ENCODE data around the gene HOXC10. TPM values are rescaled to one million over a fixed set of nuclear protein-coding genes. Genes with fewer than 3 reads are reported as not detected.

The HOXC10 gene
- total RNA-seq, 1 experiment from 2014 or later: 154 TPM

DNA sequence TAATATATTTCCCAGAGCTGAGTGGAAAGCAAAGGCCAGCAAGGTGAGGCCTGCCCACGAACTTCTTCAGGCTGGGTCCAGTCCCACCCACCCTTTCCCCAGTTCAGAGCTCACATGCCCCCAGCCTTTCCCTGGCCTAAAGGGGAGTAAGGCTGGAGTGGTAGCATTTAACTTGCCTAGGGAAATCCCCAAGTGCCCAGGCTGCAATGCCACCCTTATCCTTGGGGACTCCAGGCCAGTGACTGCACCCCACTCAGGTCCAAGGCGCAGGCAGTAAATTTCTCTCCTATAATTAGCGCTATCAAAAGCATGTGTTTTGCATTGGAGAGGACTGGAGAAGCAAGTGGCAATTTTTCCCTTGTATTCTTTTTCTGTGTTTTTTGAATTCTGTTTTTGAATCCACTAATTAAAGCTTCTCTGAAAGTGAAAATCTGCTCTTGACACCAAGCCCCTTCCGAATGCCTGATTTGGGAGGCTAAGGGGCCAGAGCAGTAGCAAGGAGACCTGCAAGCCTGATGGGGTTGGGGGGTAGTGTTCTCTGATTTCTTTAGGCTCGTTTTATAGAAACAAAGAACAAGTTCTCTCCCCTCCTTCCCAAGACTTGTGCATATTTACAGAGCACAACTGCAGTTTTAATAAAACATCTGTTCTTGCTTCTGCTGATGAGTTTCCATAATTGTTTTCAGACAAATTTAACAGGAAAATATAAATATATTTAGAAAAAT, 39.8 kb downstream of the HOXC10 start:
- CTCF ChIA-PET: interaction anchor here (0.6 to 2.1 kb wide), 2 partner anchors 40 to 101 kb away, joined by 3 to 10 read pairs; partner anchors contain the start of gene HOXC10
- Histone ChIP-seq H3K36me3 (ENCODE audit: control insufficient read depth, insufficient read depth, low read length) (no peaks in the 10 kb centered on the region), H3K4me3 (ENCODE audit: low read depth in 2 of 2, low read length in 2 of 2) (peak overlapping the region; percentile 27 to 39), H3K4me1 (ENCODE audit: control insufficient read depth, insufficient read depth, low read length) (peaks cover 94% of the 10 kb centered on the region), H3K27ac (ENCODE audit: low read length) (peak overlapping the region; percentile 95), H3K9me3 (ENCODE audit: control insufficient read depth, insufficient read depth, low read depth, low read length) (no peaks in the 10 kb centered on the region), H3K27me3 (ENCODE audit: control insufficient read depth, insufficient read depth, low read length) (no peaks in the 10 kb centered on the region)
- in situ Hi-C loops (cut with HindIII; ENCODE audit: low pct_unique_long_range_greater_than_20kb, low sequenced_read_pairs) (no loop called here), intact Hi-C loops (cut with micrococcal nuclease; ENCODE audit: unreplicated experiment) (no loop called here)
- no TSS peak for BruUV-seq (replicated peaks)
- DNase-seq (ENCODE audit: low read depth, low spot score): no peak
- TF ChIP-seq TCF7L2 (IDR thresholded peaks at IDR 0.05; ENCODE audit: low read depth, low read length): 0 out of 2 replicates have a peak, but pooled peaks have one; percentile 18
- no peak for TF ChIP-seq POLR2AphosphoS5 (IDR thresholded peaks at IDR 0.05; ENCODE audit: low read depth, low read length)
- peak; percentile 3; the same call in 1 of the 2 replicates for ATAC-seq
- POLR2A ChIA-PET: interaction anchor here (0.6 kb wide), 3 partner anchors 15 to 277 kb away, joined by 7 to 10 read pairs (median 8); no protein-coding TSS in a partner anchor

DNA sequence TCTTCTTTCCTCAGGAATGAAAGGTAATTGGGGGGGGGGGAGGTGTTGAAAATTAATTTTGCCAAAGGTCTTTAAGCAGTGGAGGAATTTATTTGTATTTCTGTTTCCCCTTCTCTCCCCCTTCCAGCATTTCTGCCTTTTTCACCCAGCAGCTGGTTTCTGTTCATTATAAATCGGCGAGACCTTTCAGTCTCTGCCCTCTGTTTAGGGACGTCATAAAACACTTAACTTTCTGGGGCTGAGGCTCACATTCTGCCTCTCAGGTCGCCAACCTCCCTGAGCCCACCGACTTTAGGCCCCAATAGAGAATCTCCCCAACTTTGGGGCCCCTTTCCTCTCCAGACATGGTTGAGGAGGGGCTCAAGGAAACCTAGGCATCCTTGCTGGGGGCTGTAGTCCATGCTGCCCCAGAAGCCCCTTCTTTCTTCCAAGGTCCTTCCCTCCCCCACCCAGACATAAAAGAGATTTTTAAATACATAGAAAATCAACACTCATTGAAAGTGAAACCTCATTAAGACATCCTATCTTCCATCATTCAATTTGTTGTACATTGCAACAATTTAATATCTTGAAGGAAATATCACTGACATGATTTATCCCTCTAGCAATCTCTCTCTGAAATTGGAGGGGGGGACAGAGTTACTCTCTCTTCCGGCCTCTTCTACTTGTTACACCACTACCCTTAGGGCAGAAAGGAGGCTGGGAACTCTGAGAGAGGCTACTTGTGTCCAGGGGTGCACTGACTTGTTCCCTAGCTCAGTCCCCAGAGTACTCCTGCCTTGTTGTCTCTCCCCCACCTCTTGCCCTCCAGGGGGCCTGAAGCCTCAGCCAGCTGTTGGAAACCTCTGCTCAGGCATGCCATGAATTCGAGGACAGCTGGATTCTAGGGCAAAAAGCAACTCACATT, 40.8 kb downstream of the HOXC10 start:
- peaks cover 4% of the 10 kb centered on the region; the same call in 1 of the 2 replicates for H3K36me3 ChIP-seq (ENCODE audit: control insufficient read depth, insufficient read depth, low read length)
- DNase-seq (ENCODE audit: low read depth, low spot score) (no peak), ATAC-seq (no peak)
- ChIA-PET POLR2A (interaction anchor here (0.6 to 0.7 kb wide), 3 partner anchors 8 to 278 kb away, joined by 3 to 17 read pairs (median 8); no protein-coding TSS in a partner anchor), CTCF (interaction anchor here (1.5 to 2.1 kb wide), 2 partner anchors 17 to 41 kb away, joined by 5 to 10 read pairs; partner anchors contain the start of genes HOXC10 and HOXC8)
- peak overlapping the region; percentile 9 to 39; a peak in 3 of 4 replicates for H3K4me3 ChIP-seq (ENCODE audit: low read depth in 2 of 2, low read length in 2 of 2)
- H3K27me3 ChIP-seq (ENCODE audit: control insufficient read depth, insufficient read depth, low read length): no peaks in the 10 kb centered on the region
- no TSS peak for BruUV-seq (replicated peaks)
- H3K4me1 ChIP-seq (ENCODE audit: control insufficient read depth, insufficient read depth, low read length): peaks cover 93% of the 10 kb centered on the region
- in situ Hi-C loops (cut with HindIII; ENCODE audit: low pct_unique_long_range_greater_than_20kb, low sequenced_read_pairs) (no loop called here), intact Hi-C loops (cut with micrococcal nuclease; ENCODE audit: unreplicated experiment) (no loop called here)
- H3K27ac ChIP-seq (ENCODE audit: low read length): peak overlapping the region; percentile 95
- no peaks in the 10 kb centered on the region for H3K9me3 ChIP-seq (ENCODE audit: control insufficient read depth, insufficient read depth, low read depth, low read length)
- TF ChIP-seq, protein P1, sequence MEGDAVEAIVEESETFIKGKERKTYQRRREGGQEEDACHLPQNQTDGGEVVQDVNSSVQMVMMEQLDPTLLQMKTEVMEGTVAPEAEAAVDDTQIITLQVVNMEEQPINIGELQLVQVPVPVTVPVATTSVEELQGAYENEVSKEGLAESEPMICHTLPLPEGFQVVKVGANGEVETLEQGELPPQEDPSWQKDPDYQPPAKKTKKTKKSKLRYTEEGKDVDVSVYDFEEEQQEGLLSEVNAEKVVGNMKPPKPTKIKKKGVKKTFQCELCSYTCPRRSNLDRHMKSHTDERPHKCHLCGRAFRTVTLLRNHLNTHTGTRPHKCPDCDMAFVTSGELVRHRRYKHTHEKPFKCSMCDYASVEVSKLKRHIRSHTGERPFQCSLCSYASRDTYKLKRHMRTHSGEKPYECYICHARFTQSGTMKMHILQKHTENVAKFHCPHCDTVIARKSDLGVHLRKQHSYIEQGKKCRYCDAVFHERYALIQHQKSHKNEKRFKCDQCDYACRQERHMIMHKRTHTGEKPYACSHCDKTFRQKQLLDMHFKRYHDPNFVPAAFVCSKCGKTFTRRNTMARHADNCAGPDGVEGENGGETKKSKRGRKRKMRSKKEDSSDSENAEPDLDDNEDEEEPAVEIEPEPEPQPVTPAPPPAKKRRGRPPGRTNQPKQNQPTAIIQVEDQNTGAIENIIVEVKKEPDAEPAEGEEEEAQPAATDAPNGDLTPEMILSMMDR (IDR thresholded peaks at IDR 0.05): peak; percentile 11
- TF ChIP-seq POLR2AphosphoS5 (IDR thresholded peaks at IDR 0.05; ENCODE audit: low read depth, low read length): no peak

DNA sequence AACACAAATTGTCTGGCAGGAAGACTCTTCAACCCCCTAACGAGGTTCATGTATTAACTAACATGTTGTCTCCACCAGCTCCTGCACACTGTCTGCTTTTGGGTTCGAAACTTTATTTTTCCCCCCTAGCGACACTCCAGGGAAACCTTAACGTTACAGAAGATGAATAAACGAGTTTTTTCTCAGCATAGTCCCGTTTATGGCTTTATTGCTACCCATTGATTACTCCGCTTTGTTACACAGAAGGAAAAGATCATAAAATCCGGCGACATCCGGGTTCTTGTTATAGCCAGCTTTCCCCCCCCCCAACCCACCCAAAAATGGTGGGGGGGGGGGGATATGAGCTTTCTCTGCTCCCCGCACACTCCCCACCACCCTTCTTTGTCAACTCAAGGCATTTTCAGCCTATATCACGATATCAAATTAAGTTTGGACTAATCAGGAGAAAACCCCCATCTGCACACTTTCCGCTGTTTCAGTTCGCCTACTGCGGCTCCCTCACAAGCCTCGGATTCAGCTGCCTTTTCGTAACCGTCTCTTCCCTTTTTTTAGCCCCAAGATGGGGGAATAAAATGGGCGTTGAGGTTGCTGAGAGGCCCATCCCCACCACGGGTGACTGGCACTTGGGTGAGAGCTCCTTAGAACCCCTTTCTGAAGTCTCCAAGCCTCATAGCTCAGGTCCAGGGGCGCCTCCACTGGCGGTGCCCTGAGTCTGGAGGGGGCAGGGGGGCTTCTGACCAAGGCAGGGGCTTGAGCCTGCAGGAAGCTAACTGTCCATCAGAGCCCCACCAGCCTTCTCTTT, 41.9 kb downstream of the HOXC10 start:
- peaks cover 4% of the 10 kb centered on the region; the same call in 1 of the 2 replicates for H3K36me3 ChIP-seq (ENCODE audit: control insufficient read depth, insufficient read depth, low read length)
- no peaks in the 10 kb centered on the region for H3K27me3 ChIP-seq (ENCODE audit: control insufficient read depth, insufficient read depth, low read length)
- H3K4me3 ChIP-seq (ENCODE audit: low read depth in 2 of 2, low read length in 2 of 2): peak overlapping the region in 1 of 2 experiments; percentile 39; a peak in 3 of 4 replicates
- in situ Hi-C loops (cut with HindIII; ENCODE audit: low pct_unique_long_range_greater_than_20kb, low sequenced_read_pairs) (no loop called here), intact Hi-C loops (cut with micrococcal nuclease; ENCODE audit: unreplicated experiment) (no loop called here)
- H3K4me1 ChIP-seq (ENCODE audit: control insufficient read depth, insufficient read depth, low read length): peaks cover 98% of the 10 kb centered on the region
- POLR2A ChIA-PET: interaction anchor here (0.6 to 0.9 kb wide), 3 partner anchors 9 to 125 kb away, joined by 3 to 17 read pairs (median 3); no protein-coding TSS in a partner anchor
- no peaks in the 10 kb centered on the region for H3K9me3 ChIP-seq (ENCODE audit: control insufficient read depth, insufficient read depth, low read depth, low read length)
- TSS peak; percentile 23 for BruUV-seq (replicated peaks)
- DNase-seq (ENCODE audit: low read depth, low spot score) (no peak), ATAC-seq (no peak)
- TF ChIP-seq POLR2AphosphoS5 (IDR thresholded peaks at IDR 0.05; ENCODE audit: low read depth, low read length) (no peak), TCF7L2 (IDR thresholded peaks at IDR 0.05; ENCODE audit: low read depth, low read length) (no peak), SIN3A (IDR thresholded peaks at IDR 0.05; ENCODE audit: borderline replicate concordance, insufficient read depth, low read depth, low read length) (no peak)
- TF ChIP-seq, protein P1 (IDR thresholded peaks at IDR 0.05): no peak
- TF ChIP-seq, protein P2, sequence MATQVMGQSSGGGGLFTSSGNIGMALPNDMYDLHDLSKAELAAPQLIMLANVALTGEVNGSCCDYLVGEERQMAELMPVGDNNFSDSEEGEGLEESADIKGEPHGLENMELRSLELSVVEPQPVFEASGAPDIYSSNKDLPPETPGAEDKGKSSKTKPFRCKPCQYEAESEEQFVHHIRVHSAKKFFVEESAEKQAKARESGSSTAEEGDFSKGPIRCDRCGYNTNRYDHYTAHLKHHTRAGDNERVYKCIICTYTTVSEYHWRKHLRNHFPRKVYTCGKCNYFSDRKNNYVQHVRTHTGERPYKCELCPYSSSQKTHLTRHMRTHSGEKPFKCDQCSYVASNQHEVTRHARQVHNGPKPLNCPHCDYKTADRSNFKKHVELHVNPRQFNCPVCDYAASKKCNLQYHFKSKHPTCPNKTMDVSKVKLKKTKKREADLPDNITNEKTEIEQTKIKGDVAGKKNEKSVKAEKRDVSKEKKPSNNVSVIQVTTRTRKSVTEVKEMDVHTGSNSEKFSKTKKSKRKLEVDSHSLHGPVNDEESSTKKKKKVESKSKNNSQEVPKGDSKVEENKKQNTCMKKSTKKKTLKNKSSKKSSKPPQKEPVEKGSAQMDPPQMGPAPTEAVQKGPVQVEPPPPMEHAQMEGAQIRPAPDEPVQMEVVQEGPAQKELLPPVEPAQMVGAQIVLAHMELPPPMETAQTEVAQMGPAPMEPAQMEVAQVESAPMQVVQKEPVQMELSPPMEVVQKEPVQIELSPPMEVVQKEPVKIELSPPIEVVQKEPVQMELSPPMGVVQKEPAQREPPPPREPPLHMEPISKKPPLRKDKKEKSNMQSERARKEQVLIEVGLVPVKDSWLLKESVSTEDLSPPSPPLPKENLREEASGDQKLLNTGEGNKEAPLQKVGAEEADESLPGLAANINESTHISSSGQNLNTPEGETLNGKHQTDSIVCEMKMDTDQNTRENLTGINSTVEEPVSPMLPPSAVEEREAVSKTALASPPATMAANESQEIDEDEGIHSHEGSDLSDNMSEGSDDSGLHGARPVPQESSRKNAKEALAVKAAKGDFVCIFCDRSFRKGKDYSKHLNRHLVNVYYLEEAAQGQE (IDR thresholded peaks at IDR 0.05; ENCODE audit: insufficient read depth in 1 of 2, low read depth in 2 of 2, low read length in 1 of 2): no peak
- CTCF ChIA-PET: interaction anchor here (0.7 to 2.1 kb wide), 5 partner anchors 18 to 175 kb away, joined by 3 to 10 read pairs (median 4); partner anchors contain the start of genes HOXC10 and HOXC8
- H3K27ac ChIP-seq (ENCODE audit: low read length): peak overlapping the region; percentile 95

All from Panc1 (cell line).